ENCODE results near the gene PHOSPHO1.

DNA sequence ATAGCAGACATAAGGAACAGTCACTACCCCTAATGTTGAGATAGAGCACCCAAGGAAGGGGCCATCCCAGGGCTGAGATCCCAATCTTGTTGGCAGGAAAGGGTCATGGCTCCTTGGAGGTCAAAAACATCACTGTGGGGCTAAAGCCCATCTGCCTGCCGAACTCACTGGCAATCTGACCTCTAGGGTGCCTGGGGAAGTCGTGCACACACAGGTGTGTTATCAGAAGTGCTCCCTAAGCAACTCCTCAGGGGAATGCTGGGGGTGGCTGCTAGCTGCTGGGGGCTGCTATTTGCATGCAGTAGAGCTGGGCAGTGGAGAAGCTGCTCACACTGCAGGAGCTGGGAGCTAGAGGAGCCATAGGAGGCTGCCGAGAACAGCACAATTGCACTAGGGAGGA lies 47.5 kb upstream of the PHOSPHO1 start:
- TF ChIP-seq, protein P1, sequence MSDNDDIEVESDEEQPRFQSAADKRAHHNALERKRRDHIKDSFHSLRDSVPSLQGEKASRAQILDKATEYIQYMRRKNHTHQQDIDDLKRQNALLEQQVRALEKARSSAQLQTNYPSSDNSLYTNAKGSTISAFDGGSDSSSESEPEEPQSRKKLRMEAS (IDR thresholded peaks at IDR 0.05; ENCODE audit: low read depth, low read length) = no peak
- TF ChIP-seq POLR2A (IDR thresholded peaks at IDR 0.05; ENCODE audit: extremely low read depth, insufficient read length) = no peak
- TF ChIP-seq MYC (IDR thresholded peaks at IDR 0.05; ENCODE audit: low read depth, low read length) = no peak

All from NB4 (cell line).